Upper lobe of left lung (tissue), 6 donors: ENCODE measurements around the gene HCAR3. TPM values are rescaled to one million over a fixed set of nuclear protein-coding genes. Genes with fewer than 3 reads are reported as not detected.

ENCODE experiments used
- ATAC-seq, 2 donors: fragments of 200-7000 bp; cut with Tn5 transposase; one replicate each; pipeline ENCODE4 v1.9.1; 2022; ENCODE audit warnings: mild to moderate bottlenecking in 2 of 2, moderate library complexity in 2 of 2; ENCODE audit not compliant: low FRiP score in 2 of 2
- DNase-seq, 2 donors: peaks; one replicate each; pipeline ENCODE4 v3.0.0-alpha.2; 2019 to 2020
- H3K27ac ChIP-seq, 4 donors: fragments of 200-600 bp; sonication (generic); one replicate each; pipeline ENCODE4 v1.5.1; 2016 to 2019
- H3K27me3 ChIP-seq, 4 donors: fragments of 200-600 bp; sonication (generic); one replicate each; pipeline ENCODE4 v1.5.1; 2017 to 2019
- H3K36me3 ChIP-seq, 4 donors: fragments of 200-600 bp; sonication (generic); one replicate each; pipeline ENCODE4 v1.5.1; 2016 to 2019
- H3K4me1 ChIP-seq, 4 donors: fragments of 200-600 bp; sonication (generic); one replicate each; pipeline ENCODE4 v1.5.1; 2018 to 2019
- H3K4me3 ChIP-seq, 4 donors: fragments of 200-600 bp; sonication (generic); one replicate each; pipeline ENCODE4 v1.5.1; 2017 to 2019; ENCODE audit warnings: mild to moderate bottlenecking in 2 of 4, moderate library complexity in 1 of 4
- H3K9me3 ChIP-seq, 4 donors: fragments of 200-600 bp; sonication (generic); one replicate each; pipeline ENCODE4 v1.5.1; 2018 to 2019
- EP300 ChIP-seq, 4 donors: sonication (generic); formaldehyde crosslinking; IDR thresholded peaks; one replicate each; pipeline ENCODE4 v1.5.1; 2017; ENCODE audit warnings: antibody characterized with exemption in 4 of 4, control low read depth in 2 of 4
- POLR2A ChIP-seq, 4 donors: fragments of 450-650 bp; IDR thresholded peaks; one replicate each; pipeline ENCODE4 v1.5.1; 2016 to 2017; ENCODE audit warnings: antibody characterized with exemption in 4 of 4, mild to moderate bottlenecking in 2 of 4
- POLR2AphosphoS5 ChIP-seq, 2 donors: sonication (generic); formaldehyde crosslinking; IDR thresholded peaks; one replicate each; pipeline ENCODE4 v1.5.1; 2017; ENCODE audit warnings: antibody characterized with exemption in 2 of 2
- WGBS, 2 donors: methylation state at CpG; one replicate each; pipeline ENCODE4 v1.1.5; 2017 to 2018; 5-methylcytosine and 5-hydroxymethylcytosine counted together
- small RNA-seq, 4 donors: library from RNA; depleted of rRNA; stranded (forward); fragments of <200 nt; gene quantifications; one replicate each; pipeline ENCODE3, GENCODE V24; 2016
- total RNA-seq, 6 donors: library from RNA; depleted of rRNA in 4 of 6; stranded (reverse); fragments of >200 nt in 4 of 6; gene quantifications; one replicate each; pipeline versions ENCODE4 v1.1.0 to v1.2.1, GENCODE V29; 2016 to 2021
- TF ChIP-seq, protein P1 (sequence below), 6 experiments: fragments of 450-650 bp in 4 of 6; fragments of 200-600 bp in 2 of 6; sonication (generic) in 2 of 6; IDR thresholded peaks; one replicate each; pipeline ENCODE4 v1.5.1; 2016 to 2019; ENCODE audit warnings: antibody characterized with exemption in 6 of 6
- donor health status: DM: no; HTN: no; CAD: no; lungs with moderate emphysema.
- donor health status: DM: no; HTN: yes; CAD: no; lungs with severe emphysema.

The HCAR3 gene
- total RNA-seq, 6 donors from 2014 or later, result 1.0 to 8.0 (median 3.0) TPM

DNA sequence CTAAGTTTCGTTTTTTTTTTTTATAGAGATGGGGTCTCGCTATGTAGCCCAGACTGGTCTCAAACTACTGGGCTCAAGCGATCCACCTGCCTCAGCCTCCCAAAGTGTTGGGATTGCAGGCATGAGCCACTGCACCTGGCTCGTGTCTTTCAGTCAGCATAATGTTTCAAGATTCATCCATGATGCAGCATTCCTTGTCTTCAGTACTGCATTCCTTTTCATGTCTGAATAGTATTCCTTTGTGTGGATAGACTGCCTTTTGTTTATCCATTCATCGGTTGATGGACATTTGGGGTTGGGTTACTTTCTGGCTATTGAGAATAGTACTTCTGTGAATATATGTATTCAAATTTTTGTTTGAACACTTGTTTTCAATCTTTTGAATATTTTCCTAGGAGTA, 50.9 kb downstream of the HCAR3 start:
- 93 to 97% methylated on average over 5 of the region's 5 CpGs for WGBS, 2 donors
- Histone ChIP-seq H3K36me3 (no peaks in the 10 kb centered on the region), H3K9me3 (no peaks in the 10 kb centered on the region), H3K4me1 (no peaks in the 10 kb centered on the region), H3K27me3 (no peaks in the 10 kb centered on the region), H3K27ac (no peak overlapping the region), H3K4me3 (no peak overlapping the region)
- TF ChIP-seq EP300 (IDR thresholded peaks at IDR 0.05) (no peak), POLR2A (IDR thresholded peaks at IDR 0.05) (no peak), POLR2AphosphoS5 (IDR thresholded peaks at IDR 0.05) (no peak)
- TF ChIP-seq, protein P1, sequence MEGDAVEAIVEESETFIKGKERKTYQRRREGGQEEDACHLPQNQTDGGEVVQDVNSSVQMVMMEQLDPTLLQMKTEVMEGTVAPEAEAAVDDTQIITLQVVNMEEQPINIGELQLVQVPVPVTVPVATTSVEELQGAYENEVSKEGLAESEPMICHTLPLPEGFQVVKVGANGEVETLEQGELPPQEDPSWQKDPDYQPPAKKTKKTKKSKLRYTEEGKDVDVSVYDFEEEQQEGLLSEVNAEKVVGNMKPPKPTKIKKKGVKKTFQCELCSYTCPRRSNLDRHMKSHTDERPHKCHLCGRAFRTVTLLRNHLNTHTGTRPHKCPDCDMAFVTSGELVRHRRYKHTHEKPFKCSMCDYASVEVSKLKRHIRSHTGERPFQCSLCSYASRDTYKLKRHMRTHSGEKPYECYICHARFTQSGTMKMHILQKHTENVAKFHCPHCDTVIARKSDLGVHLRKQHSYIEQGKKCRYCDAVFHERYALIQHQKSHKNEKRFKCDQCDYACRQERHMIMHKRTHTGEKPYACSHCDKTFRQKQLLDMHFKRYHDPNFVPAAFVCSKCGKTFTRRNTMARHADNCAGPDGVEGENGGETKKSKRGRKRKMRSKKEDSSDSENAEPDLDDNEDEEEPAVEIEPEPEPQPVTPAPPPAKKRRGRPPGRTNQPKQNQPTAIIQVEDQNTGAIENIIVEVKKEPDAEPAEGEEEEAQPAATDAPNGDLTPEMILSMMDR (IDR thresholded peaks at IDR 0.05), result no peak
- no peak for ATAC-seq
- no peak for DNase-seq

DNA sequence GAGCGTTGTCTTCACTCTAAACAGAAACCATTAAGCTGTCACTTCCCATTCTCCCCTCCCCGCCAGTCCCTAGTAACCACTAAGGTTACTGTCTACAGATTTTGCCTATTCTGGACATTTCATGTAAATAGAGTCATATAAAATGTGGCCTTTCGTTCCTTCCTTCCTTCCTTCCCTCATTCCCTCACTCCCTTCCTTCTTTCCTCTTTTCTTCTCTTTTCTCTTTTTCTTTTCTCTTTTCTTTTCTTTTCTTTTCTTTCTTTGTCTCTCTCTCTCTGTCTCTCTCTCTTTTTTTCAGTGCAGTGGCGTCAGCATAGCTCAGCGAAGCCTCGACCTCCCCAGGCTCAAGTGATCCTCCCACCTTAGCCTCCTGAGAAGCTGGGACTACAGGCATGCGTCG, 51.3 kb downstream of the HCAR3 start:
- no peaks in the 10 kb centered on the region for H3K4me1 ChIP-seq
- H3K4me3 ChIP-seq, result no peak overlapping the region
- H3K27me3 ChIP-seq, result no peaks in the 10 kb centered on the region
- ATAC-seq, result no peak
- WGBS, 2 donors, result 84 to 88% methylated on average over 8 of the region's 8 CpGs
- DNase-seq, result no peak
- no peaks in the 10 kb centered on the region for H3K9me3 ChIP-seq
- H3K36me3 ChIP-seq, result no peaks in the 10 kb centered on the region
- no peak for TF ChIP-seq POLR2AphosphoS5 (IDR thresholded peaks at IDR 0.05)
- TF ChIP-seq EP300 (IDR thresholded peaks at IDR 0.05), result no peak
- TF ChIP-seq, protein P1 (IDR thresholded peaks at IDR 0.05), result no peak
- no peak for TF ChIP-seq POLR2A (IDR thresholded peaks at IDR 0.05)
- H3K27ac ChIP-seq, result no peak overlapping the region

Small RNA genes within 50 kb of the gene (small RNA-seq; reads per million reads assigned to genes)
- 0 reads per million in 4 donors for gene AC026333.2

Other genes starting within 250 kb of the HCAR3 start
- 10 to 100 TPM; 16.6 to 58.7 (median 20.0) TPM for gene ZCCHC8, start 215.9 kb downstream of the HCAR3 start, total RNA-seq
- gene RSRC2, start 189.9 kb downstream of the HCAR3 start, total RNA-seq, result 100 to 1,000 TPM in 3 of 6 donors, 10 to 100 TPM in 3; 52.8 to 241 (median 88.3) TPM
- 10 to 100 TPM in 4 of 6 donors, 1 to 10 TPM in 2; 6.7 to 34.6 (median 17.6) TPM for gene KNTC1, start 189.6 kb downstream of the HCAR3 start, total RNA-seq
- 10 to 100 TPM in 3 of 6 donors, 1 to 10 TPM in 3; 3.3 to 26.5 (median 7.5) TPM for gene HCAR2, start 13.5 kb downstream of the HCAR3 start, total RNA-seq
- gene HCAR1, start 14.0 kb upstream of the HCAR3 start, total RNA-seq, result 1 to 10 TPM in 2 of 6 donors, under 1 TPM in 4; 0.33 to 6.3 (median 0.71) TPM
- 10 to 100 TPM in 5 of 6 donors, 1 to 10 TPM in 1; 8.8 to 30.3 (median 23.6) TPM for gene DENR, start 36.0 kb upstream of the HCAR3 start, total RNA-seq
- 1 to 10 TPM in 1 of 6 donors, under 1 TPM in 3, not detected in 2; 0.30 to 1.0 (median 0.64) TPM for gene CCDC62, start 57.8 kb upstream of the HCAR3 start, total RNA-seq
- gene HIP1R, start 118.6 kb upstream of the HCAR3 start, total RNA-seq, result 100 to 1,000 TPM in 1 of 6 donors, 10 to 100 TPM in 5; 34.2 to 137 (median 46.9) TPM
- gene VPS37B, start 179.3 kb upstream of the HCAR3 start, total RNA-seq, result 10 to 100 TPM; 41.2 to 93.2 (median 64.0) TPM
- gene ABCB9, start 249.7 kb upstream of the HCAR3 start, total RNA-seq, result 1 to 10 TPM; 2.1 to 9.9 (median 4.3) TPM